Endothelial cell of umbilical vein (primary cell): ENCODE measurements around the gene KCNMB2. TPM values are rescaled to one million over a fixed set of nuclear protein-coding genes. Genes with fewer than 3 reads are reported as not detected.

Source experiments
- BruUV-seq: library from RNA; stranded (reverse); fragments of 400-500 nt; replicated peaks from 2 replicates; lab custom pipeline; 2021; lab: Mats Ljungman, UMichigan
- CTCF ChIA-PET: fragments of 300-600, 350-600 bp; sonication (Branson Sonifier 250); formaldehyde crosslinking; loops from one replicate; lab custom pipeline; 2021; ENCODE audit warnings: antibody characterized with exemption, inconsistent platforms; lab: Charles Lee
- POLR2A ChIA-PET: fragments of 300-600, 350-600 bp; sonication (Branson Sonifier 250); formaldehyde crosslinking; loops from one replicate; lab custom pipeline; 2021; ENCODE audit warnings: antibody characterized with exemption, inconsistent platforms; lab: Charles Lee
- DNase-seq: peaks from one replicate; pipeline ENCODE4 v3.0.0-alpha.2; 2011; ENCODE audit warnings: low read depth, low spot score
- FAIRE-seq: peaks from 2 replicates; lab custom pipeline; 2011; peaks lifted over from hg19 to GRCh38; lab: Jason Lieb, UNC
- H2AFZ ChIP-seq: 2 replicates; pipeline ENCODE4 v1.6.0; 2012; ENCODE audit warnings: low read depth, low read length, control low read depth, inconsistent platforms
- H3K27ac ChIP-seq: 2 replicates; pipeline ENCODE4 v1.5.1; 2011; ENCODE audit warnings: low read depth, mild to moderate bottlenecking, control low read depth, low read length, moderate library complexity; ENCODE audit not compliant: insufficient read depth
- H3K27me3 ChIP-seq, 2 experiments: 2 replicates each; pipeline versions ENCODE4 v1.6.0 to v1.6.1; 2011; ENCODE audit warnings: low read length in 2 of 2, mixed read lengths in 1 of 2; ENCODE audit not compliant: control insufficient read depth in 2 of 2, insufficient read depth in 2 of 2
- H3K36me3 ChIP-seq, 2 experiments: 2 replicates in 1 of 2; 3 replicates in 1 of 2; pipeline ENCODE4 v1.5.1; 2011; ENCODE audit warnings: low read length in 2 of 2, mild to moderate bottlenecking in 1 of 2, moderate library complexity in 1 of 2; ENCODE audit not compliant: control insufficient read depth in 2 of 2, insufficient read depth in 2 of 2; ENCODE audit errors: extremely low read depth in 1 of 2
- H3K4me1 ChIP-seq: 3 replicates; pipeline ENCODE4 v1.5.1; 2011; ENCODE audit warnings: mild to moderate bottlenecking, low read length; ENCODE audit not compliant: control insufficient read depth, insufficient read depth; ENCODE audit errors: extremely low read depth
- H3K4me2 ChIP-seq: 2 replicates; pipeline ENCODE4 v1.6.1; 2011; ENCODE audit warnings: low read length, control low read depth, mixed read lengths; ENCODE audit not compliant: insufficient read depth
- H3K4me3 ChIP-seq, 3 experiments: fragments of 200-600 bp in 1 of 3; sonication (generic), shearing (Covaris generic) in 1 of 3; replicated peaks in 1 of 3; 2 replicates each; pipeline ENCODE4 v1.5.1; 2011 to 2016; ENCODE audit warnings: control low read depth in 3 of 3, low read length in 3 of 3, mild to moderate bottlenecking in 2 of 3, inconsistent platforms in 1 of 3, low read depth in 1 of 3, moderate library complexity in 1 of 3; ENCODE audit not compliant: insufficient read depth in 1 of 3
- H3K79me2 ChIP-seq: 2 replicates; pipeline ENCODE4 v1.6.0; 2012; ENCODE audit warnings: low read length, inconsistent platforms; ENCODE audit not compliant: control insufficient read depth, insufficient read depth
- H3K9ac ChIP-seq: replicated peaks from 2 replicates; pipeline ENCODE3; 2011; ENCODE audit warnings: low read length, control low read depth; ENCODE audit not compliant: insufficient read depth; ENCODE audit errors: extremely low read depth
- H3K9me1 ChIP-seq: replicated peaks from 3 replicates; pipeline ENCODE4 v1.6.0; 2011; ENCODE audit warnings: mild to moderate bottlenecking, low read length; ENCODE audit not compliant: control insufficient read depth, insufficient read depth; ENCODE audit errors: extremely low read depth
- H3K9me3 ChIP-seq: replicated peaks from 2 replicates; pipeline ENCODE4 v1.5.1; 2012; ENCODE audit warnings: low read length, inconsistent platforms; ENCODE audit not compliant: control insufficient read depth, insufficient read depth
- H4K20me1 ChIP-seq: replicated peaks from 2 replicates; pipeline ENCODE3; 2011; ENCODE audit warnings: mild to moderate bottlenecking, low read length; ENCODE audit not compliant: control insufficient read depth, insufficient read depth; ENCODE audit errors: extremely low read depth
- EZH2 ChIP-seq: IDR thresholded peaks from 2 replicates; pipeline ENCODE4 v1.6.1; 2012; ENCODE audit warnings: borderline replicate concordance, low read depth, mild to moderate bottlenecking, moderate library complexity, low read length, inconsistent platforms; ENCODE audit not compliant: severe bottlenecking
- FOS ChIP-seq: IDR thresholded peaks from 2 replicates; pipeline ENCODE4 v1.6.1; 2011; ENCODE audit warnings: mild to moderate bottlenecking, low read length, moderate library complexity, borderline replicate concordance; ENCODE audit not compliant: insufficient read depth
- GATA2 ChIP-seq: IDR thresholded peaks from 2 replicates; pipeline ENCODE4 v1.7.0; 2011; ENCODE audit warnings: low read depth, mild to moderate bottlenecking, moderate library complexity, mixed read lengths, low read length; ENCODE audit not compliant: insufficient read length, insufficient read depth
- JUN ChIP-seq: IDR thresholded peaks from 2 replicates; pipeline ENCODE4 v1.6.1; 2011; ENCODE audit warnings: borderline replicate concordance, low read depth; ENCODE audit not compliant: insufficient read length, insufficient read depth
- MYC ChIP-seq: IDR thresholded peaks from one replicate; pipeline ENCODE4 v1.6.1; 2011; ENCODE audit warnings: mild to moderate bottlenecking, low read depth, low read length
- POLR2AphosphoS5 ChIP-seq: IDR thresholded peaks from 2 replicates; pipeline ENCODE4 v1.6.1; 2012; ENCODE audit warnings: low read depth, mild to moderate bottlenecking, control low read depth, low read length, moderate library complexity; ENCODE audit not compliant: insufficient read depth
- dilution Hi-C: fragments of 300-500 bp; cut with MboI; formaldehyde crosslinking; loops from one replicate; pipeline ENCODE4 v1.15.0; 2019; ENCODE audit warnings: low sequenced_read_pairs; ENCODE audit not compliant: extremely low pct_ligation_motif_present
- intact Hi-C: fragments of 100-400 bp; cut with micrococcal nuclease; formaldehyde crosslinking; loops from one replicate; pipeline ENCODE4 v1.10.0; 2022
- polyA plus RNA-seq, 4 experiments: library from polyadenylated mRNA; depleted of rRNA in 3 of 4; stranded (reverse) in 3 of 4; unstranded in 1 of 4; fragments of >200 nt; gene quantifications; 2 replicates each; pipeline versions ENCODE4 v1.2.1 to v1.2.3, GENCODE V29; 2011 to 2012; ENCODE audit warnings: missing spikeins in 1 of 4
- total RNA-seq: library from RNA; stranded (reverse); gene quantifications from 2 replicates; pipeline ENCODE4 v1.2.3, GENCODE V29; 2021
- TF ChIP-seq, protein P1 (sequence below): IDR thresholded peaks from 2 replicates; pipeline ENCODE4 v1.6.1; 2011; ENCODE audit not compliant: insufficient read depth, insufficient read length
- TF ChIP-seq, protein P2 (sequence below), 2 donors: IDR thresholded peaks; 1 replicate in 1 of 2; 2 replicates in 1 of 2; pipeline ENCODE4 v1.5.1; 2011; ENCODE audit warnings: low read length in 2 of 2, mild to moderate bottlenecking in 2 of 2, moderate library complexity in 2 of 2, control low read depth in 1 of 2, inconsistent platforms in 1 of 2, low read depth in 1 of 2; ENCODE audit not compliant: insufficient read depth in 1 of 2; ENCODE audit errors: extremely low read depth in 1 of 2

Gene KCNMB2
- total and polyA plus RNA-seq, 2 donors (not counting 3 experiments of a cell fraction or from before 2014, with no cell fraction given), result not detected

DNA sequence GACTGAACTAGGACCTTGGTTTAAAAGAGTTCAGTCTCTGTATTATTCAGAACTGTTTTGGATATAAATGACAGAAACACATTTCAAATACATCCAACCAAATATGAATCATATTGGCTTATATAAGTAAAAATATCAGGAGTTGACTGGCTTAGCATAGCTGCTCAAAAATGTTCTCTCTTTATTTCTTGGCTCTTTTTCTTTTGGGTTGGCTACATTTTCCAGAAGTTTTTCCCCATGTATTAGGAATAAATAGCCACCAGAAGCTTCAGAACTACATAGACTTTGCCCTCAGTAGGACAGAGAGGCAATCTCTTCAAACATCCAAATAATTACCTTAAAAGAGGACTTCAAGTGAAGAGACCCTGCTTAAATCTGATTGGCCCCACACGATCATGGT is 32.7 kb downstream of the KCNMB2 start:
- no peak for TF ChIP-seq FOS
- no peak for TF ChIP-seq GATA2
- no peak for TF ChIP-seq JUN
- TF ChIP-seq, protein P1, sequence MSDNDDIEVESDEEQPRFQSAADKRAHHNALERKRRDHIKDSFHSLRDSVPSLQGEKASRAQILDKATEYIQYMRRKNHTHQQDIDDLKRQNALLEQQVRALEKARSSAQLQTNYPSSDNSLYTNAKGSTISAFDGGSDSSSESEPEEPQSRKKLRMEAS, result no peak
- TF ChIP-seq EZH2, result no peak
- TF ChIP-seq POLR2AphosphoS5, result no peak
- no peak for TF ChIP-seq MYC
- H3K27ac ChIP-seq, result no peak overlapping the region
- POLR2A ChIA-PET, result no interaction called here
- H3K9me3 ChIP-seq, result no peaks in the 10 kb centered on the region
- no peaks in the 10 kb centered on the region for H3K79me2 ChIP-seq
- no TSS peak for BruUV-seq
- dilution Hi-C loops (no loop called here), intact Hi-C loops (no loop called here)
- no peaks in the 10 kb centered on the region for H3K9me1 ChIP-seq
- no peaks in the 10 kb centered on the region for H3K27me3 ChIP-seq
- H3K9ac ChIP-seq, result no peak overlapping the region
- no peak for DNase-seq
- H3K4me2 ChIP-seq, result no peak overlapping the region
- CTCF ChIA-PET, result no interaction called here
- no peak overlapping the region for H2AFZ ChIP-seq
- no peaks in the 10 kb centered on the region for H3K4me1 ChIP-seq
- no peaks in the 10 kb centered on the region for H4K20me1 ChIP-seq
- H3K36me3 ChIP-seq, result no peaks in the 10 kb centered on the region
- FAIRE-seq, result no peak
- H3K4me3 ChIP-seq, result no peak overlapping the region

DNA sequence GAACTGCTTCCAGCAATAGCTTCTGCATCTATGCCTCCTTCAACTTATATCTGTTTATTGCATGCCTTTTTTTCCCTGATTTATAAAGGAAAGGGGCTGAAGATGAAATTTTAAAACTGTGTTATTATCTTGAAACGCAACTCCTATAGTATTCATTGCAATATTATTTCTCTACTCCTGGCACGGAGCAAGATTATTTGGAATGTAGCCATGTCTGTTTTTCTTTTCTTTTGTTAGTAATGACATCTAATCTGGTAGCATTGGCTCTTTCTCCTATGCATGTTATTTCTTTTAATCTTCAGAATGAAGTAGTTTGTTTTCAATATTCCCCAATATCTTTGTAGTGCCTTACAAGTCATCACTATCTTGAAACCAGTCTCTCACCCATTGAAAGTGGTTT is 33.6 kb downstream of the KCNMB2 start:
- intact Hi-C loops, result no loop called here
- Histone ChIP-seq H3K4me2 (no peak overlapping the region), H3K4me1 (no peaks in the 10 kb centered on the region), H3K9me1 (no peaks in the 10 kb centered on the region), H4K20me1 (no peaks in the 10 kb centered on the region), H3K36me3 (no peaks in the 10 kb centered on the region), H2AFZ (no peak overlapping the region), H3K9ac (no peak overlapping the region), H3K27ac (no peak overlapping the region), H3K9me3 (no peaks in the 10 kb centered on the region), H3K27me3 (no peaks in the 10 kb centered on the region), H3K4me3 (no peak overlapping the region), H3K79me2 (no peaks in the 10 kb centered on the region)
- BruUV-seq, result no TSS peak
- TF ChIP-seq GATA2, result no peak
- TF ChIP-seq FOS, result no peak
- TF ChIP-seq, protein P2, sequence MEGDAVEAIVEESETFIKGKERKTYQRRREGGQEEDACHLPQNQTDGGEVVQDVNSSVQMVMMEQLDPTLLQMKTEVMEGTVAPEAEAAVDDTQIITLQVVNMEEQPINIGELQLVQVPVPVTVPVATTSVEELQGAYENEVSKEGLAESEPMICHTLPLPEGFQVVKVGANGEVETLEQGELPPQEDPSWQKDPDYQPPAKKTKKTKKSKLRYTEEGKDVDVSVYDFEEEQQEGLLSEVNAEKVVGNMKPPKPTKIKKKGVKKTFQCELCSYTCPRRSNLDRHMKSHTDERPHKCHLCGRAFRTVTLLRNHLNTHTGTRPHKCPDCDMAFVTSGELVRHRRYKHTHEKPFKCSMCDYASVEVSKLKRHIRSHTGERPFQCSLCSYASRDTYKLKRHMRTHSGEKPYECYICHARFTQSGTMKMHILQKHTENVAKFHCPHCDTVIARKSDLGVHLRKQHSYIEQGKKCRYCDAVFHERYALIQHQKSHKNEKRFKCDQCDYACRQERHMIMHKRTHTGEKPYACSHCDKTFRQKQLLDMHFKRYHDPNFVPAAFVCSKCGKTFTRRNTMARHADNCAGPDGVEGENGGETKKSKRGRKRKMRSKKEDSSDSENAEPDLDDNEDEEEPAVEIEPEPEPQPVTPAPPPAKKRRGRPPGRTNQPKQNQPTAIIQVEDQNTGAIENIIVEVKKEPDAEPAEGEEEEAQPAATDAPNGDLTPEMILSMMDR (IDR thresholded peaks at IDR 0.05; ENCODE audit: extremely low read depth in 1 of 2, insufficient read depth in 1 of 2, low read depth in 1 of 2, low read length in 2 of 2), result no peak
- TF ChIP-seq, protein P1, result no peak
- TF ChIP-seq MYC, result no peak
- TF ChIP-seq JUN, result no peak
- POLR2A ChIA-PET, result no interaction called here
- CTCF ChIA-PET, result no interaction called here
- dilution Hi-C loops, result no loop called here
- DNase-seq, result no peak
- FAIRE-seq, result no peak
